K562 (cell line): ENCODE measurements around the gene MALAT1. TPM values are rescaled to one million over a fixed set of nuclear protein-coding genes. Genes with fewer than 3 reads are reported as not detected.

ENCODE experiments used
- ZNF140 ChIP-seq: fragments of 250-450 bp; sonication (Bioruptor Pico); IDR thresholded peaks from 2 replicates; pipeline ENCODE4 v1.8.0; 2021; ENCODE audit warnings: moderate library complexity, mild to moderate bottlenecking, inconsistent platforms
- ZNF253 ChIP-seq: fragments of 250-450 bp; sonication (Bioruptor Pico); conservative IDR thresholded peaks from 2 replicates; pipeline ENCODE4 v1.6.1; 2021; ENCODE audit warnings: mild to moderate bottlenecking
- ZNF436 ChIP-seq: fragments of 250-450, 450-650 bp; sonication (Bioruptor Pico); formaldehyde crosslinking; IDR thresholded peaks from 2 replicates; pipeline ENCODE4 v1.7.0; 2020; ENCODE audit warnings: mild to moderate bottlenecking
- polyA plus RNA-seq, 8 experiments: library from polyadenylated mRNA; depleted of rRNA in 4 of 8; stranded (reverse) in 5 of 8; unstranded in 3 of 8; fragments of >200 nt; fragmentation: Nextera tagmentation in 2 of 8; fragmentation: Illumina TruSeq in 1 of 8; extraction: Ambion mirVana in 2 of 8; extraction: Trizol in 1 of 8; gene quantifications; 2 replicates each; pipeline versions ENCODE4 v1.2.1 to v1.2.3, GENCODE V29; 2011 to 2014; ENCODE audit warnings: inconsistent platforms in 1 of 8, missing spikeins in 1 of 8
- total RNA-seq, 7 experiments: library from RNA; depleted of rRNA in 6 of 7; stranded (reverse); fragments of >200 nt in 6 of 7; fragmentation: Illumina TruSeq in 2 of 7; extraction: Trizol in 2 of 7; gene quantifications; 2 replicates each; pipeline versions ENCODE4 v1.2.1 to v1.2.3, GENCODE V29; 2011 to 2021; ENCODE audit warnings: low replicate concordance in 1 of 7
- TF ChIP-seq, protein P1 (sequence below), 2 experiments: fragments of 450-650 bp in 1 of 2; sonication (generic) in 1 of 2; formaldehyde crosslinking in 1 of 2; IDR thresholded peaks; 2 replicates each; pipeline versions ENCODE4 v1.7.1 to v1.9.0; 2016 to 2022; ENCODE audit warnings: inconsistent platforms in 1 of 2, mild to moderate bottlenecking in 1 of 2, missing genetic modification reagents in 1 of 2
- TF ChIP-seq, protein P2 (sequence below): sonication (generic); formaldehyde crosslinking; IDR thresholded peaks from 2 replicates; pipeline ENCODE4 v1.8.0; 2022; ENCODE audit warnings: missing genetic modification reagents, mild to moderate bottlenecking, moderate library complexity, borderline replicate concordance
- TF ChIP-seq, protein P3 (sequence below): fragments of 250-450 bp; sonication (Bioruptor Pico); IDR thresholded peaks from 2 replicates; pipeline ENCODE4 v1.5.0; 2020; ENCODE audit warnings: mild to moderate bottlenecking
- TF ChIP-seq, protein P4 (sequence below): IDR thresholded peaks from 2 replicates; pipeline ENCODE4 v1.6.1; 2016; ENCODE audit warnings: missing genetic modification characterization, missing compliant biosample characterization
- TF ChIP-seq, protein P5 (sequence below): fragments of 250-450 bp; sonication (Bioruptor Pico); IDR thresholded peaks from 2 replicates; pipeline ENCODE4 v1.8.0; 2021; ENCODE audit warnings: moderate library complexity, mild to moderate bottlenecking, inconsistent platforms

Gene MALAT1
- total and polyA plus RNA-seq, 9 of the 15 experiments (the other 6 are each of a cell fraction or from before 2014, with no cell fraction given): 363 to 8,715 (median 2,351) TPM

DNA sequence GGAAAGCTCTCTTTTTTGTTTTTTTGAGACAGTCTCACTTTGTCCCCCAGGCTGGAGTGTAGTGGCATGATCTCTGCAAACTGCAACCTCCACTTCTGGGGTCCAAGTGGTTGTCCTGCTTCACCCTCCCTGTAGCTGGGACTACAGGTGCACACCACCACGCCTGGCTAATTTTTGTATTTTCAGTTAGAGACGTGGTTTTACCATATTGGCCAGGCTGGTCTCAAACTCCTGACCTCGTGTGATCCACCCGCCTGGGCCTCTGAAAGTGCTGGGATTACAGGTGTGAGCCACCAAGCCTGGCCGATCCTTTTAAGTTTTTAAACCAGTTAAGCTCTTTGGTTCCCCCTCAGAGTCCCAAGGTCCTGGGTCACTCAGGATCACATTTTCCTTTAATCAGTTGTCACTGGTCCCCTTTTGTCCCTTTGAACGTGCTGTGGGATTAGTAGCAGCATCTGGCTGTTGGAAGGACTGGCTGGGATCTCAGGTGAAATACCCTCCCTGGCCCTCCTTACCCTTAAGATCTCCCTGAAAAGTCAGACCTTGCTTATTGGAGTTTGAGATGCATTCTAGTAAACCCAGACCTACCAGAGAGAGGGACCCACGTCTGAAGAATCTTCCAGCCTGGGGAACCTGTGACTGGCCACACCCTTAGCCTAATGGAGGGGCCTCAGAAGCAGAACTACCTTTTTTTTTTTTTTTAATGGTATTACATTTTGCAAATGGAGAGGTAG lies 8.1 kb downstream of the MALAT1 start (continued):
- TF ChIP-seq, protein P1, sequence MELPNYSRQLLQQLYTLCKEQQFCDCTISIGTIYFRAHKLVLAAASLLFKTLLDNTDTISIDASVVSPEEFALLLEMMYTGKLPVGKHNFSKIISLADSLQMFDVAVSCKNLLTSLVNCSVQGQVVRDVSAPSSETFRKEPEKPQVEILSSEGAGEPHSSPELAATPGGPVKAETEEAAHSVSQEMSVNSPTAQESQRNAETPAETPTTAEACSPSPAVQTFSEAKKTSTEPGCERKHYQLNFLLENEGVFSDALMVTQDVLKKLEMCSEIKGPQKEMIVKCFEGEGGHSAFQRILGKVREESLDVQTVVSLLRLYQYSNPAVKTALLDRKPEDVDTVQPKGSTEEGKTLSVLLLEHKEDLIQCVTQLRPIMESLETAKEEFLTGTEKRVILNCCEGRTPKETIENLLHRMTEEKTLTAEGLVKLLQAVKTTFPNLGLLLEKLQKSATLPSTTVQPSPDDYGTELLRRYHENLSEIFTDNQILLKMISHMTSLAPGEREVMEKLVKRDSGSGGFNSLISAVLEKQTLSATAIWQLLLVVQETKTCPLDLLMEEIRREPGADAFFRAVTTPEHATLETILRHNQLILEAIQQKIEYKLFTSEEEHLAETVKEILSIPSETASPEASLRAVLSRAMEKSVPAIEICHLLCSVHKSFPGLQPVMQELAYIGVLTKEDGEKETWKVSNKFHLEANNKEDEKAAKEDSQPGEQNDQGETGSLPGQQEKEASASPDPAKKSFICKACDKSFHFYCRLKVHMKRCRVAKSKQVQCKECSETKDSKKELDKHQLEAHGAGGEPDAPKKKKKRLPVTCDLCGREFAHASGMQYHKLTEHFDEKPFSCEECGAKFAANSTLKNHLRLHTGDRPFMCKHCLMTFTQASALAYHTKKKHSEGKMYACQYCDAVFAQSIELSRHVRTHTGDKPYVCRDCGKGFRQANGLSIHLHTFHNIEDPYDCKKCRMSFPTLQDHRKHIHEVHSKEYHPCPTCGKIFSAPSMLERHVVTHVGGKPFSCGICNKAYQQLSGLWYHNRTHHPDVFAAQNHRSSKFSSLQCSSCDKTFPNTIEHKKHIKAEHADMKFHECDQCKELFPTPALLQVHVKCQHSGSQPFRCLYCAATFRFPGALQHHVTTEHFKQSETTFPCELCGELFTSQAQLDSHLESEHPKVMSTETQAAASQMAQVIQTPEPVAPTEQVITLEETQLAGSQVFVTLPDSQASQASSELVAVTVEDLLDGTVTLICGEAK (IDR thresholded peaks at IDR 0.05): no peak; the same call in none of the 2 replicates
- TF ChIP-seq, protein P1 (CRISPR knock-in tag; IDR thresholded peaks at IDR 0.05): peak; percentile 37
- TF ChIP-seq, protein P2, sequence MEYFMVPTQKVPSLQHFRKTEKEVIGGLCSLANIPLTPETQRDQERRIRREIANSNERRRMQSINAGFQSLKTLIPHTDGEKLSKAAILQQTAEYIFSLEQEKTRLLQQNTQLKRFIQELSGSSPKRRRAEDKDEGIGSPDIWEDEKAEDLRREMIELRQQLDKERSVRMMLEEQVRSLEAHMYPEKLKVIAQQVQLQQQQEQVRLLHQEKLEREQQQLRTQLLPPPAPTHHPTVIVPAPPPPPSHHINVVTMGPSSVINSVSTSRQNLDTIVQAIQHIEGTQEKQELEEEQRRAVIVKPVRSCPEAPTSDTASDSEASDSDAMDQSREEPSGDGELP (CRISPR knock-in tag): peak; percentile 77
- TF ChIP-seq ZNF436 (peak; percentile 87), ZNF140 (CRISPR knock-in tag) (no peak), ZNF253 (CRISPR knock-in tag) (peak; percentile 97)
- TF ChIP-seq, protein P3, sequence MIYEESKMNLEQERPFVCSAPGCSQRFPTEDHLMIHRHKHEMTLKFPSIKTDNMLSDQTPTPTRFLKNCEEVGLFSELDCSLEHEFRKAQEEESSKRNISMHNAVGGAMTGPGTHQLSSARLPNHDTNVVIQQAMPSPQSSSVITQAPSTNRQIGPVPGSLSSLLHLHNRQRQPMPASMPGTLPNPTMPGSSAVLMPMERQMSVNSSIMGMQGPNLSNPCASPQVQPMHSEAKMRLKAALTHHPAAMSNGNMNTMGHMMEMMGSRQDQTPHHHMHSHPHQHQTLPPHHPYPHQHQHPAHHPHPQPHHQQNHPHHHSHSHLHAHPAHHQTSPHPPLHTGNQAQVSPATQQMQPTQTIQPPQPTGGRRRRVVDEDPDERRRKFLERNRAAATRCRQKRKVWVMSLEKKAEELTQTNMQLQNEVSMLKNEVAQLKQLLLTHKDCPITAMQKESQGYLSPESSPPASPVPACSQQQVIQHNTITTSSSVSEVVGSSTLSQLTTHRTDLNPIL (CRISPR knock-in tag): peak; percentile 93
- TF ChIP-seq, protein P4, sequence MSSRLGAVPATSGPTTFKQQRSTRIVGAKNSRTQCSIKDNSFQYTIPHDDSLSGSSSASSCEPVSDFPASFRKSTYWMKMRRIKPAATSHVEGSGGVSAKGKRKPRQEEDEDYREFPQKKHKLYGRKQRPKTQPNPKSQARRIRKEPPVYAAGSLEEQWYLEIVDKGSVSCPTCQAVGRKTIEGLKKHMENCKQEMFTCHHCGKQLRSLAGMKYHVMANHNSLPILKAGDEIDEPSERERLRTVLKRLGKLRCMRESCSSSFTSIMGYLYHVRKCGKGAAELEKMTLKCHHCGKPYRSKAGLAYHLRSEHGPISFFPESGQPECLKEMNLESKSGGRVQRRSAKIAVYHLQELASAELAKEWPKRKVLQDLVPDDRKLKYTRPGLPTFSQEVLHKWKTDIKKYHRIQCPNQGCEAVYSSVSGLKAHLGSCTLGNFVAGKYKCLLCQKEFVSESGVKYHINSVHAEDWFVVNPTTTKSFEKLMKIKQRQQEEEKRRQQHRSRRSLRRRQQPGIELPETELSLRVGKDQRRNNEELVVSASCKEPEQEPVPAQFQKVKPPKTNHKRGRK: no peak
- TF ChIP-seq, protein P5, sequence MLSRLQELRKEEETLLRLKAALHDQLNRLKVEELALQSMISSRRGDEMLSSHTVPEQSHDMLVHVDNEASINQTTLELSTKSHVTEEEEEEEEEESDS (CRISPR knock-in tag): no peak
